HEK293 (cell line): ENCODE results near the gene PIGBOS1.

Experiments used
- ATF2 ChIP-seq: fragments of 450-650 bp; formaldehyde crosslinking; IDR thresholded peaks from 2 replicates; pipeline ENCODE4 v1.5.1; 2016; ENCODE audit warnings: missing biosample characterization, missing genetic modification characterization, low read depth
- CTCF ChIP-seq: fragments of 450-650 bp; formaldehyde crosslinking; IDR thresholded peaks from 2 replicates; pipeline ENCODE4 v1.5.1; 2016; ENCODE audit warnings: missing biosample characterization, missing genetic modification characterization
- REPIN1 ChIP-seq: fragments of 450-650 bp; formaldehyde crosslinking; IDR thresholded peaks from 2 replicates; pipeline ENCODE4 v1.5.1; 2017; ENCODE audit warnings: missing biosample characterization, missing genetic modification characterization, low read depth
- YY1 ChIP-seq: fragments of 450-650 bp; formaldehyde crosslinking; IDR thresholded peaks from 2 replicates; pipeline ENCODE4 v1.5.1; 2018; ENCODE audit warnings: missing biosample characterization, missing genetic modification characterization
- ZBTB1 ChIP-seq: fragments of 450-650 bp; formaldehyde crosslinking; IDR thresholded peaks from 2 replicates; pipeline ENCODE4 v1.5.1; 2016; ENCODE audit warnings: missing biosample characterization, missing genetic modification characterization
- ZBTB21 ChIP-seq: fragments of 450-650 bp; formaldehyde crosslinking; IDR thresholded peaks from 2 replicates; pipeline ENCODE4 v1.5.1; 2017; ENCODE audit warnings: missing biosample characterization, missing genetic modification characterization
- ZNF274 ChIP-seq, 2 experiments: fragments of 200-500 bp in 1 of 2; fragments of 450-650 bp in 1 of 2; sonication (Bioruptor generic) in 1 of 2; formaldehyde crosslinking in 1 of 2; IDR thresholded peaks; 2 replicates each; pipeline versions ENCODE4 v1.5.1 to v1.6.1; 2014 to 2016; ENCODE audit warnings: borderline replicate concordance in 1 of 2, inconsistent platforms in 1 of 2, low read length in 1 of 2, missing biosample characterization in 1 of 2, missing genetic modification characterization in 1 of 2
- ZNF302 ChIP-seq: fragments of 450-650 bp; formaldehyde crosslinking; IDR thresholded peaks from 2 replicates; pipeline ENCODE4 v1.5.1; 2016; ENCODE audit warnings: missing biosample characterization, missing genetic modification characterization, low read depth
- ZNF335 ChIP-seq: fragments of 450-650 bp; formaldehyde crosslinking; conservative IDR thresholded peaks from 2 replicates; pipeline ENCODE4 v1.5.1; 2016; ENCODE audit warnings: missing biosample characterization, missing genetic modification characterization
- ZNF639 ChIP-seq: fragments of 450-650 bp; formaldehyde crosslinking; IDR thresholded peaks from 2 replicates; pipeline ENCODE4 v1.5.1; 2016; ENCODE audit warnings: missing biosample characterization, missing genetic modification characterization
- ZNF677 ChIP-seq: fragments of 450-650 bp; IDR thresholded peaks from 2 replicates; pipeline ENCODE4 v1.5.0; 2018; ENCODE audit warnings: missing biosample characterization, mild to moderate bottlenecking, missing genetic modification characterization, moderate library complexity
- ZNF76 ChIP-seq: fragments of 450-650 bp; formaldehyde crosslinking; IDR thresholded peaks from 2 replicates; pipeline ENCODE4; 2016; ENCODE audit warnings: low read depth, missing biosample characterization, missing genetic modification characterization, borderline replicate concordance
- ZNF785 ChIP-seq: fragments of 450-650 bp; formaldehyde crosslinking; IDR thresholded peaks from 2 replicates; pipeline ENCODE4 v1.5.1; 2016; ENCODE audit warnings: missing biosample characterization, missing genetic modification characterization
- ZNF843 ChIP-seq: fragments of 450-650 bp; formaldehyde crosslinking; IDR thresholded peaks from 2 replicates; pipeline ENCODE4 v1.5.1; 2016; ENCODE audit warnings: missing biosample characterization, missing genetic modification characterization

- TF ChIP-seq ZNF843 (tag by site-specific recombination) = peak; percentile 64; the same call in 1 of the 2 replicates
- TF ChIP-seq ZNF335 (tag by site-specific recombination) = no peak
- TF ChIP-seq CTCF (tag by site-specific recombination) = no peak
- TF ChIP-seq YY1 (tag by site-specific recombination) = no peak
- TF ChIP-seq ZNF677 (tag by site-specific recombination) = no peak
- no peak for TF ChIP-seq ATF2 (tag by site-specific recombination)
- no peak for TF ChIP-seq ZNF274 (IDR thresholded peaks at IDR 0.05; ENCODE audit: low read length)
- TF ChIP-seq ZNF274 (tag by site-specific recombination; IDR thresholded peaks at IDR 0.05; ENCODE audit: borderline replicate concordance) = no peak
- TF ChIP-seq ZNF302 (tag by site-specific recombination) = no peak
- no peak for TF ChIP-seq ZBTB1
- TF ChIP-seq ZNF785 (tag by site-specific recombination) = no peak
- TF ChIP-seq ZNF639 (tag by site-specific recombination) = no peak
- TF ChIP-seq ZNF76 = no peak
- TF ChIP-seq ZBTB21 (tag by site-specific recombination) = no peak
- no peak for TF ChIP-seq REPIN1 (tag by site-specific recombination)
Measured at GRCh38 chr15:55343168-55343567, 24.2 kb upstream of the PIGBOS1 start.
